Neutrophil (primary cell): ENCODE data around the gene AMIGO1.

Experiments
- H3K27ac ChIP-seq: fragments of 200-600 bp; sonication (generic); 2 replicates; pipeline ENCODE4 v1.5.1; 2016; ENCODE audit warnings: mild to moderate bottlenecking, moderate library complexity
- H3K27me3 ChIP-seq: fragments of 200-600 bp; sonication (generic); 2 replicates; pipeline ENCODE4 v1.6.0; 2016; ENCODE audit warnings: mild to moderate bottlenecking
- H3K36me3 ChIP-seq: fragments of 200-600 bp; sonication (generic); 2 replicates; pipeline ENCODE4 v1.5.1; 2017
- H3K4me1 ChIP-seq, 2 experiments: fragments of 200-600 bp in 1 of 2; sonication (generic) in 1 of 2; 1 replicate in 1 of 2; 2 replicates in 1 of 2; pipeline versions ENCODE4 v1.5.1 to v1.6.1; 2013 to 2016; ENCODE audit warnings: low read depth in 1 of 2, low read length in 1 of 2, mild to moderate bottlenecking in 1 of 2, moderate library complexity in 1 of 2; ENCODE audit not compliant: control insufficient read depth in 1 of 2, insufficient read depth in 1 of 2
- H3K4me3 ChIP-seq, 2 experiments: fragments of 200-600 bp in 1 of 2; sonication (generic) in 1 of 2; 1 replicate in 1 of 2; 2 replicates in 1 of 2; pipeline ENCODE4 v1.5.1; 2013 to 2016; ENCODE audit warnings: low read depth in 1 of 2, low read length in 1 of 2, mild to moderate bottlenecking in 1 of 2, moderate library complexity in 1 of 2
- H3K9me3 ChIP-seq: fragments of 200-600 bp; sonication (generic); 2 replicates; pipeline ENCODE4 v1.5.1; 2016
- CTCF ChIP-seq: fragments of 200-600 bp; sonication (generic); IDR thresholded peaks from 2 replicates; pipeline ENCODE4 v1.5.1; 2016; ENCODE audit warnings: antibody characterized with exemption

Gene AMIGO1

GRCh38 chr1:109483672-109484518 lies 25.6 kb downstream of the AMIGO1 start, which contains the start of gene ATXN7L2:
Gene ATXN7L2, plus strand, starts transcription at chr1:109483905. Its CDS starts 49 bp downstream, at chr1:109483954.
- peak; percentile 9 for TF ChIP-seq CTCF
- Histone ChIP-seq H3K36me3 (no peaks in the 10 kb centered on the region), H3K27me3 (peaks cover 46% of the 10 kb centered on the region), H3K4me3 (peak within 1 kb of the TSS; percentile 73 to 76), H3K4me1 (peaks cover 15 to 17% of the 10 kb centered on the region in 2 experiments), H3K9me3 (no peaks in the 10 kb centered on the region), H3K27ac (peak within 1 kb of the TSS; percentile 82)

- TF ChIP-seq CTCF, result no peak
- peak overlapping the region; percentile 82 for H3K27ac ChIP-seq
- peaks cover 54% of the 10 kb centered on the region for H3K27me3 ChIP-seq
- H3K36me3 ChIP-seq, result no peaks in the 10 kb centered on the region
- peaks cover 15 to 17% of the 10 kb centered on the region in 2 experiments for H3K4me1 ChIP-seq
- H3K9me3 ChIP-seq, result no peaks in the 10 kb centered on the region
- H3K4me3 ChIP-seq, result peak overlapping the region; percentile 73 to 76
Observed at GRCh38 chr1:109482791-109483671, 26.5 kb downstream of the AMIGO1 start.

GRCh38 chr1:109482242-109482641 lies 27.3 kb downstream of the AMIGO1 start:
- H3K27me3 ChIP-seq, result peaks cover 62% of the 10 kb centered on the region
- no peak overlapping the region for H3K27ac ChIP-seq
- no peaks in the 10 kb centered on the region for H3K9me3 ChIP-seq
- H3K4me3 ChIP-seq, result no peak overlapping the region
- H3K36me3 ChIP-seq, result no peaks in the 10 kb centered on the region
- TF ChIP-seq CTCF, result no peak
- peaks cover 17 to 18% of the 10 kb centered on the region in 2 experiments for H3K4me1 ChIP-seq

- no peak for TF ChIP-seq CTCF
- peaks cover 17 to 18% of the 10 kb centered on the region in 2 experiments for H3K4me1 ChIP-seq
Observed at GRCh38 chr1:109481646-109482045, 27.9 kb downstream of the AMIGO1 start.

GRCh38 chr1:109479901-109480300 lies 29.6 kb downstream of the AMIGO1 start:
- TF ChIP-seq CTCF, result no peak
- Histone ChIP-seq H3K9me3 (no peaks in the 10 kb centered on the region), H3K36me3 (no peaks in the 10 kb centered on the region), H3K4me3 (no peak overlapping the region), H3K4me1 (peaks cover 17 to 18% of the 10 kb centered on the region in 2 experiments), H3K27ac (no peak overlapping the region), H3K27me3 (peaks cover 84% of the 10 kb centered on the region)

More at GRCh38 chr1:109481646-109482045, 27.9 kb downstream of the AMIGO1 start:
- Histone ChIP-seq H3K27me3 (peaks cover 67% of the 10 kb centered on the region), H3K36me3 (no peaks in the 10 kb centered on the region), H3K9me3 (no peaks in the 10 kb centered on the region), H3K27ac (no peak overlapping the region), H3K4me3 (no peak overlapping the region)
